Kidney capillary endothelial cell (primary cell): ENCODE data around the gene GABBR2.

Experiments used
- DNase-seq: peaks from one replicate; pipeline ENCODE4 v3.0.0-alpha.2; 2018; ENCODE audit warnings: low spot score

Gene GABBR2

GRCh38 chr9:98568234-98568908 lies 140.4 kb downstream of the GABBR2 start:
- DNase-seq, result no peak

- no peak for DNase-seq
Measured at GRCh38 chr9:98567540-98568233, 141.0 kb downstream of the GABBR2 start.

DNA sequence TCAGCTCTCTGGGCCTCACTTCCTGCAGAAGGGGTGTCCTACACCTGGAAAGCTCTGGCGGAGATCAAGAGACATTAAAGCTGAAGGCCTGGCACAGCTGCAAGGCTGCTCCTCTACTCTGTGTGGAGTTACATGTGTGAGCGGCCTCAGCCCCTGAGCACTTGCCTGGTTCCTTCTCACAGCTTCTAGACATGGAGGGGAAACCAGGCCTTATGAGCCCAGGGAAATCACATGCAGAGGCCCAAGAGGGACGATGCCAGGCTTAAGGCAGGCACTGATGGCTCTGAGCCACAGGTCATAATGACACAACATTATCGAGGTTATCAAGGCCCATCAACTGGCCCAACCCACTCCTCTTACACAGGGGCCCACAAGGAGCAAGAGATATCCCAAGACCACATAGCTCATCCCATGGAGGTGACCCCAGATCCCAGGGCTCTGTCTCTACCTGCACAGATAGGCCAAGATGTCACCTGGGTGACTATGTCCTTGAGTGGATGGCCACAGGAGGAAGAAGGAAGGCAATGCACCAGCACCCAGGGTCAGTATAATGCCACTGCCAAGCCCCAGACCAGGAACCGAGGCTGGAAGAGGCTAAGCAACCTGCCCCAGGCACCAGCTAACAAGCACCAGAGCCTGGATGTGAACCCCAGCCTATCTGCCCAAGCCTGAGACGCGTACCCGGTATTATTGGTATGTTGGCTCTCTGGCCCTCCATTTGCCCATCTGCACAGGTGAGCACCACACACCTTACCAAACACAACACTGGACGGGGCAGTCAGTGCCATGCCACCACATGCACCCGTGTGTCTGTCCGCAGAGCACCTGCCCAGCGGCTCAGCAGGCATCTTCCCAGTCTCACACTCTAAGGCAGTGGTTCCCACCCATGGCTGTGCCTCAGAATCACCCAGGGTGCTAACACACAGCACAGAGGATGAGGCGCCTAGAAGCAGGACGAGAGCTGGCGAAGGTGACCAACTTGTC lies 143.3 kb downstream of the GABBR2 start:
- no peak for DNase-seq

GRCh38 chr9:98564714-98565113 lies 144.0 kb downstream of the GABBR2 start:
- no peak for DNase-seq

DNA sequence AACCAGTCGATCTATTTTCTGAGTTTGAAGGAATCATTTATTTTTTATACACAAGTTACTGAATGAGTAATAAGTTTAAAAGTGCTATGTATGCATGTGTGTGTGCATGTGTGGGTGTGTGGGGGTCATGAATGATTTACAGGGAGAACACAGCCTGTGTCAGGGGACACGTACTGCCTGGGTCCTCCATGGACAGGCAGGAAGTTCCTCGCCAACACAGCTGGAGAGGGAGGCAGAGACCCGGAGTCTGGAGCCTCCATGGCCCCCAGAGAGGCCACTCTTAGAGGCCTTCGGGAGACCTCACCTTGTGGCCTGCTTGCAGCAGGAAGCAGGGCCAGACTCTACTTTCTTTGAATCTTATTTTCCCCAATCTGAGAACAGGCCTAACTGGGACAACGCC lies 144.7 kb downstream of the GABBR2 start:
- no peak for DNase-seq

GRCh38 chr9:98563212-98563907 lies 145.4 kb downstream of the GABBR2 start:
- no peak for DNase-seq

GRCh38 chr9:98559561-98559960 lies 149.2 kb downstream of the GABBR2 start:
- no peak for DNase-seq

DNA sequence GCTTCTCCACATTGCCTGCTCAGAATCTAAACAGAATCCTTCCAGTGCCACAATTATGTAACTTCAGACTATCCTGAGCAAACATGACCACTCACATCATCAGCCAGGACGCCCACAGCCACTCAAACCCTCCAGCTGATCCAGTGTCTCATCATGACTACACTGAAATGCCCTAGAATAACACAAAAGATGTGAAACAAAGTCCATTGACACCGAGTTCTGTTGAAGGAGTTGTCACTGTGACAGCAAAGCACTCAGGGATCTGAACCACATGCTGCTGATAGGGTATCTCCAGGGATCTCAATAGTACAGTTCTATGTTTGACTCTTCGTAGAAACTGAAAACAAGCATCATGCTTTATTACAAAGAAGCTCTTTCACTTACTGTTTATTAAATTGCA lies 150.2 kb downstream of the GABBR2 start:
- no peak for DNase-seq

GRCh38 chr9:98556511-98556910 lies 152.2 kb downstream of the GABBR2 start:
- no peak for DNase-seq

DNA sequence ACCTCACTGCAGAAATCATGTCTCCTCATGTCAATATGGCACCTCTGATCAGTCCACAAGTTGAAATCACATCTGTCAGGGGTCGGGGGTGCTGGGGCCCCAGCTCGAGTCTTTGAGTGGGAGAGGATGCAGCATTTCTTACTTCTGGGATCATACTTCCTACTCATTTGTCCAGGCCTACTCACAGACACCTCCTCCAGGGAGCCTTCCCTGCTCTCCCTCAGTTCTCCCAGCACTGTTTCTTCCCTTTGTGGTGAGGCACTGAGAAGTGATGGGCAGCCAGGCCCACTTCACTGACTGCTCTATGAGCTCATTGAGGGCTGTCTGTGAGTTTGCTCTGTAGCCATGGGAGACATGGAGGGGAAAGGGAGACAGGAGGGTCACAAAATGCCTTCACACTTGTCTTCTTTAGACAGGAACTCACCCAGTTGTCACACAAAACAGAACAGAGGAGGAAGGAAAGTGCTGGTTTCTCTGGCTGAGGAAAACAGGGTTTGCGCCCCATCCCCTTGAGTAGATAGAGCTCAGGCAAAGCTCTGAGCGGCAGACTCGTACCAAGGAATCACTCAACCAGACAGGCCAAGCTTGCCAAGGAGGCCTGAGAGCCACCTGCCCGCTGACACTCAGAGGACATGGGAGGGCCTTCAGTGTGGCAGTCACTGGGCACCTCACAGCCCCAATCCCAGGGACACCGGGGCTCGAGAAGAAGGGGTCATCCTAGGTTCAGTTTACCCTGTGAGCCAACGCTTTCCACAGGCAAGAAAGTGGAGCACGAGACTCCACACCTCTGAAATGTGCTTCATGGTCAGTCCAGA lies 152.9 kb downstream of the GABBR2 start:
- DNase-seq, result no peak

DNA sequence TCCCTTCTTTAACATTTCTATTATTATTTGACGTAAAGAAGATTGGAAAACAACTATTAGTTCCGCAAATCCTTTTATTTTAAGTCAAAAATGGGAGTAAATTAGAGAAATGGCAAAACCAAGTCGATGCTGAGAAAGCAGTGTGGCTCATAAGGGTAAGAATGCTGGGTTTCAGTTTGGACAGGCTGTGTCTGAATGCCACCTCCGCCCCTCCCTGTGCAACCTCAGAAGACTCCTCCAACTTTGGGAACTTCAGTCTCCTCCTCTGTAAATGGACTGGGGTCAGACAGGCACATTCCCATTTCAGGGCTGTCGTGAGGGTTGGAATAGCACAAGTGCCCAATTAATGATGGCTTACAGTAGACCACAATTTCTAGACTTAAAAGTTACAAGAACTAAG lies 154.0 kb downstream of the GABBR2 start:
- no peak for DNase-seq

GRCh38 chr9:98552331-98552730 lies 156.4 kb downstream of the GABBR2 start:
- no peak for DNase-seq

GRCh38 chr9:98551511-98552286 lies 157.0 kb downstream of the GABBR2 start:
- no peak for DNase-seq

DNA sequence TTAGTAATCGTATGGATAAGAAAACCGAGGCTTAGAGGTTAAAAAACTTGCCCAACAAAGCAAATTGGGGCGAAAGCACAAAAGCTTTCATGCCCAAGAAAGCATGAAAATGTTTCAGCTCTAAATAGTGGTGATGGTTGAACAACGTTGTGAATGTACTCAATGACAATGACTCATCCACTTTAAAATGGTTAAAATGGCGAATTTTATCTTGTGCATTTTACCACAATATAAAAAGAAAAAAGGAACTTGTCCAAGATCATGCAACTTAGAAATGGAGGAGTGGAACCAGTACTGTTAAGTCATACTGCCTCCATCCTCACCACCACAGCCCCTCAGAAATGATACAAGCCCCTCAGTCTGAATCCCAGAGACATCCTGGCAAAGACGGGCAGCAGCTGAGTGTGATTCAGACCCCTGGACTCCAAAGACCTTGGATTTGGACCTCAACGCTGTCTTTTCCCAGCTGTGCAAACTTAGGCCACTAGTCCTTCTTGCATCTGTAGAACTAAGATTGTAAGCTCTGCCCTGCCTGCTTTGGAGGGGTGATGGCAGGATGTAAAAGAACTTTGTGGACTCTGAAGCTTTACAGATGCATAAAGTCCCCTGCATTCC lies 158.4 kb downstream of the GABBR2 start:
- DNase-seq, result no peak

DNA sequence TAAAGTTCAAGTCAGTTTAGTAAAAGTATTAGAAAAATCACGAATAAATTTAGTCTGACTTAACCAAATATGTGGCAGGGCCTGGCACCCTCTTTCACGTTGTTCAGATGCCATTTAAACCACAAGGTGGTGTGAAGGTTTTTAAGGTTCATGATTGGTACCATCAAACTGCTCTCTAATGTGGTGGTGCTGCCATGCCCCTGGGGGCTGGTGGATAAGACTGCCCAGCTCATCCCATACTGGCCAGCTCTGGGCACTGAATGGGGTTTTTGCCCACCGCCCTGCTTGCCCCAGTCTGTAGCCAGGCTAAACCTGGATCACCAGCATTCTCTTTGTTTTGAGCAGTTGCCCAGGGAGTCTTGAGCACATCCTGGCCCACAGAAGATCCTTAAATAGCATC lies 159.3 kb downstream of the GABBR2 start:
- DNase-seq, result no peak

- no peak for DNase-seq
Measured at GRCh38 chr9:98547606-98548005, 161.1 kb downstream of the GABBR2 start.

DNA sequence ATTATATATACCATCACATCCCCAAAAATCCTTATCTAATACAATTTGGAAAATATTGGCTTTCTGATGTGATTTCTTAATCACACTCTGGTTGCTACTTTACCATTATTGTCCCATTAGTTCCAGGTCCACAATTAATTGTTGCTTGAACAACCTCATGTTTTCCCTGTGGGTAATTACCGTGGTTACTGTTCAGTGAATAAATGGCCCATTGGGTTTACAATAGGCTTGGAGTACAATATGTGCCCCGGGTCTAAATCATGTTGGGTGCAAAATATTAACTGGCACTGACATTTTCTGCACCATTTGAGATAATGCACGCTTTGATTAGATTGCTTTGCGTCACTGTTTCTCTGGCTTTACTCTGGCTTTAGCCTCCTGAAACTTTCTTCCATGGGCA lies 163.7 kb downstream of the GABBR2 start:
- no peak for DNase-seq

DNA sequence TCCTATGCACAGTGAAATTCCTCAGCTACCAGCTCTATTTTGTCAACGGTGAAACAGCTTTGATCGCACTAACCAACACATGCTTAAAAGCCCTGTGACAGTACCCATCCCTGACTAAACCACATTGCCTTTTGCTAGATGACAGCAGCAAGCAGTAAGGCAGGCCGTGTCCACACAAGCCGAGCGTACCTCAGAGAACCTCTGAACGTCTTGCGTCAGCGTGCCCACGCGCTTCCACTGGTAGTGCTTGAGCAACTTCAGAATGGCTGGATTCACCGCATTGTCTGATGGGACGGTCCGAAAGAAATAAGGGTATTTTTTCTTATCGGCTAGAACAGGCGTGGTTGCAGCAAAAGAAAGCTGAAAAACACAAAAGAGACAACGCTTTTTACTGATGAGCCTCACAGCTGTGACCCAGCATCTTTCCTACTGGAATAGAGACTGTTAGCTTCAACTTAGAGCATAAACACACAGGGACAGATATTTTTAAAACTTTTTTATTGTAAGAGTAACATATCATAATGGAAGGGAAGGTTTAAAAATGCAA lies 167.0 kb downstream of the GABBR2 start:
- no peak for DNase-seq

DNA sequence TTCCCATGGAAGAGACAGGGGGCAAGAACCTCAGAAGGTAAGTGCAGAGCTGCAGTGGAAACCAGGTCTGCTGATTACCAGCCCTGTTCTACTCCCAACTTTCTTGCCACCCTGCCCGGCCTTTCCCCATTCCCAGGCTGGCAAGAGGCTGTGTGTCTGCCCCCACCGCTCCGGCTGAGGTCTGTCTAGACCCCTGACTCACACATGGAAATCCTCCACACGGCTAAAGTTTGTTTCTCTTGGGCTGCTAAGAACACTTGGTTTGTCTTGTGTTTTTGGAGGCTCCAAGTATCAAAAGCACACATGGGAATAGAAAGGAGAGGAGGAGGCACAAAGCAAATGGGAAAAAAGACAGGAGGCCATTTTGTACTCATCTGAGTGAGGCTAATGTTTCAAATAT lies 168.3 kb downstream of the GABBR2 start:
- no peak for DNase-seq

DNA sequence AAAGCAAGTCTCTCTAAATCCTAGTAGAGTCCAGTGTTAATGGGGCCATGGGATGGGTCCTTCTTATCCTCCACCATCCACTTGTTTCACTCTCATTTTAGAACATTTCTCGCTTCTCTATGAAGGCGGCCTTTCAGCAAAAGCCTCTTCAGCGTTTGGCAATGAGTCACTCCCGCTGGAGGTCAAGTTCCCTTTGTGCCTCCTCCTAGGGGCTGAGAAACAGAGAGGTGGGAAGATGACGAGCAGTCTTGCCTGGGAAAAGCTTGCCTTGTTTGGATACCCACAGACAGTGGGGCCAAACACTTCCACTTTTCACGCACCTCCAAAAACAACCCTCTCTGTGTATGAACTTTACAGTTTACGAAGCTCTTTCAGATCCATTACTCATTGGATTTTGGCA lies 168.8 kb downstream of the GABBR2 start:
- no peak for DNase-seq
